Vagina (tissue), 2 donors: ENCODE measurements around the gene RGPD5.
"Not testable (repeated sequence)": the region's sequence is repeated elsewhere in the genome, so short reads cannot be mapped to it uniquely, and the experiment has no call there.

ENCODE experiments used
- CTCF ChIP-seq, 3 experiments: fragments of 450-650 bp in 2 of 3; fragments of 200-600 bp in 1 of 3; sonication (generic) in 1 of 3; IDR thresholded peaks; one replicate each; pipeline ENCODE4 v1.5.1; 2017 to 2019; ENCODE audit warnings: antibody characterized with exemption in 3 of 3, mild to moderate bottlenecking in 2 of 3, moderate library complexity in 2 of 3
- POLR2A ChIP-seq, 2 donors: fragments of 450-650 bp; IDR thresholded peaks; one replicate each; pipeline ENCODE4 v1.6.1; 2017; ENCODE audit warnings: antibody characterized with exemption in 2 of 2, mild to moderate bottlenecking in 2 of 2, moderate library complexity in 2 of 2
- POLR2AphosphoS5 ChIP-seq, 2 donors: sonication (generic); formaldehyde crosslinking; IDR thresholded peaks; one replicate each; pipeline ENCODE4 v1.9.0; 2017; ENCODE audit warnings: antibody characterized with exemption in 2 of 2, mild to moderate bottlenecking in 2 of 2, low read depth in 1 of 2; ENCODE audit not compliant: insufficient read depth in 1 of 2

GRCh38 chr2:109792659-109793058 is 1.4 kb upstream of the RGPD5 start:
- TF ChIP-seq POLR2AphosphoS5 (IDR thresholded peaks at IDR 0.05; ENCODE audit: insufficient read depth in 1 of 2, low read depth in 1 of 2); CTCF (IDR thresholded peaks at IDR 0.05); POLR2A (IDR thresholded peaks at IDR 0.05): not testable (repeated sequence)
